AG04450 (cell line): ENCODE measurements around the gene MNAT1. TPM values are rescaled to one million over a fixed set of nuclear protein-coding genes. Genes with fewer than 3 reads are reported as not detected.

Source experiments
- CTCF ChIA-PET: fragments of 300-600, 350-600 bp; formaldehyde crosslinking; extraction: SDS; loops from one replicate; lab custom pipeline; 2022; ENCODE audit warnings: antibody characterized with exemption, inconsistent platforms; lab: Charles Lee
- POLR2A ChIA-PET: fragments of 350-600 bp; formaldehyde crosslinking; extraction: SDS; loops from one replicate; lab custom pipeline; 2021; ENCODE audit warnings: antibody characterized with exemption, inconsistent platforms; lab: Yijun Ruan, JAX
- DNase-seq: peaks from one replicate; pipeline ENCODE4 v3.0.0-alpha.2; 2011; ENCODE audit warnings: low read depth, low spot score
- H3K27ac ChIP-seq: one replicate; pipeline ENCODE4 v1.5.1; 2012; ENCODE audit warnings: low read depth, low read length, control low read depth
- H3K27me3 ChIP-seq: one replicate; pipeline ENCODE4 v1.6.0; 2012; ENCODE audit warnings: low read length; ENCODE audit not compliant: control insufficient read depth, insufficient read depth
- H3K4me3 ChIP-seq: 2 replicates; pipeline ENCODE4 v1.5.1; 2011; ENCODE audit warnings: mild to moderate bottlenecking, low read depth, low read length, control low read depth
- H3K9me3 ChIP-seq: 2 replicates; pipeline ENCODE4 v1.5.1; 2012; ENCODE audit warnings: low read length; ENCODE audit not compliant: control insufficient read depth, insufficient read depth
- polyA plus RNA-seq: library from polyadenylated mRNA; depleted of rRNA; stranded (reverse); fragments of >200 nt; gene quantifications from 2 replicates; pipeline ENCODE4 v1.2.3, GENCODE V29; 2011
- TF ChIP-seq, protein P1 (sequence below): IDR thresholded peaks from 2 replicates; pipeline ENCODE4 v1.5.1; 2011; ENCODE audit warnings: low read depth, low read length, control low read depth, inconsistent platforms

MNAT1 gene
- polyA plus RNA-seq, 1 experiment = 69.3 TPM

DNA sequence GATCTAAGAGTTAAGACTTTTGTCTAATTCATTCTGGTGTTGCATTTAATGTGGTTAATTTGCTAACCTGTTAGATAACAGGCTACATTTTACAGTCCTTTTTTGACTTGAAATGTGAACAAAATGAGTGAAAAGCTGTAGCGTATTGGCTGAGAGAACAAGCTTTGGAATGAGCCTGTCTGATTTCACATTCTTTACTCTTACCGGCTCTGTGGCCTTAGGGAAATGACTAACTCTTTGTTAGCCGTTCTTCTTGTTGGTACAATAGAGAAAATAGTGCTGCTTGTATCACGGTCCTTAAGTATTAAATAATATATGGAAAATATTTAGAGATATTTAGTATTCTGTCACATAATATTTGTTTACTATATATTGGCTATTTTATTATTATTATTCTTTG is 1.9 kb downstream of the MNAT1 start:
- H3K27ac ChIP-seq = no peak overlapping the region
- H3K4me3 ChIP-seq = peak overlapping the region; percentile 91
- ChIA-PET POLR2A (no interaction called here), CTCF (no interaction called here)
- TF ChIP-seq, protein P1, sequence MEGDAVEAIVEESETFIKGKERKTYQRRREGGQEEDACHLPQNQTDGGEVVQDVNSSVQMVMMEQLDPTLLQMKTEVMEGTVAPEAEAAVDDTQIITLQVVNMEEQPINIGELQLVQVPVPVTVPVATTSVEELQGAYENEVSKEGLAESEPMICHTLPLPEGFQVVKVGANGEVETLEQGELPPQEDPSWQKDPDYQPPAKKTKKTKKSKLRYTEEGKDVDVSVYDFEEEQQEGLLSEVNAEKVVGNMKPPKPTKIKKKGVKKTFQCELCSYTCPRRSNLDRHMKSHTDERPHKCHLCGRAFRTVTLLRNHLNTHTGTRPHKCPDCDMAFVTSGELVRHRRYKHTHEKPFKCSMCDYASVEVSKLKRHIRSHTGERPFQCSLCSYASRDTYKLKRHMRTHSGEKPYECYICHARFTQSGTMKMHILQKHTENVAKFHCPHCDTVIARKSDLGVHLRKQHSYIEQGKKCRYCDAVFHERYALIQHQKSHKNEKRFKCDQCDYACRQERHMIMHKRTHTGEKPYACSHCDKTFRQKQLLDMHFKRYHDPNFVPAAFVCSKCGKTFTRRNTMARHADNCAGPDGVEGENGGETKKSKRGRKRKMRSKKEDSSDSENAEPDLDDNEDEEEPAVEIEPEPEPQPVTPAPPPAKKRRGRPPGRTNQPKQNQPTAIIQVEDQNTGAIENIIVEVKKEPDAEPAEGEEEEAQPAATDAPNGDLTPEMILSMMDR = no peak
- no peak for DNase-seq
- no peaks in the 10 kb centered on the region for H3K27me3 ChIP-seq
- H3K9me3 ChIP-seq = no peaks in the 10 kb centered on the region

DNA sequence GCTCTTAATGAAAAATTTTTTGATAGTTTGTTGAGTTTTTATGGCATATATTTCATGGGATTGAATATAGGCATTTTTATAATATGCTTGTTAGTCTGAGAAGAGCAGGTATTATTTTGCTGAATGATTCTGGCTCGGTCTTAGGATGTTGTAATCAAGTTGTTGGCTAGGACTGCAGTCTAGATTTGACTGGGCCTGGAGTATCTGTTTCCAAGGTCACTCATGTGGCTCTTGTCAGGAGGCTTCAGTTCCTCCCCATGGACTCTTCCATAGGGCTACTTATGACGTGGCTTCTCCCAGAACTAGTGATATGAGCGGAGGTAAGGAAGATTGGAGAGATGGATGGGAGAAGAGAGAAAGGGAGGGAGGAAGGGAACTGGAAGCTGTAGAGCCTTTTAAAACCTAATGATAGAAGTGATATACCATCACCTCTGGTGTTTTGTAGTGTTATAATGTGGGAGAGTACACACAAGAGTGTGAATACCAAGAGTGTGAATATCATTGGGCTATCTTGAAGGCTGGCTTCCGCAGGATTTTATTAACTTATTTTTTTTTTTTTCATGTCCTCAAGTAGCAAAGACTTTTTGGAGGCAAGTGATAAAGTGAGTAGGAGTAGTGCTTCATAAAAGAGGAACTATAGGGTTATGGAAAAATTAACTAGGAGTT is 4.4 kb downstream of the MNAT1 start:
- Histone ChIP-seq H3K9me3 (peaks cover under 1% of the 10 kb centered on the region; the same call in 1 of the 2 replicates), H3K27me3 (no peaks in the 10 kb centered on the region), H3K4me3 (no peak overlapping the region), H3K27ac (no peak overlapping the region)
- ChIA-PET POLR2A (no interaction called here), CTCF (no interaction called here)
- TF ChIP-seq, protein P1 = no peak
- DNase-seq = no peak

DNA sequence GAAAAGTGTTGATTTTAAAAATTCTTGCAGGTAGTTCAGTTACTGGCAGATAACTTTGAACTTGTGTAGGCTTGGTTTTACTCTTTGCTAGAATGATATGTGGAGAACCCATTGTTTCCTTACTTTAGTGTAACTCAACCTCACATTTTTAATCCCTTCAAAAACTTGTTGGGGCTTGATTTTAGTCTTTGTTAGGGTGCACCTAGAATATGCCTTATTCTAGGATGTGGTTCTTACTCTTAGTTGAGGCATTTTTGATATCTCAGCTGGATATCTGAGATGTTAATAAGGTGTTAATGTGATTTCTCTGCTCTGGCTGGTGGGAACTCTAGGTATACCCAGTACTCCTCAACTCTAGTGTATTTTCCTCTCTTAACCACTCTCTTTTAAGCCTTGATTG is 10.0 kb downstream of the MNAT1 start:
- ChIA-PET POLR2A (no interaction called here), CTCF (no interaction called here)
- H3K9me3 ChIP-seq = peaks cover 3% of the 10 kb centered on the region; the same call in 1 of the 2 replicates
- no peak overlapping the region for H3K27ac ChIP-seq
- H3K27me3 ChIP-seq = no peaks in the 10 kb centered on the region
- TF ChIP-seq, protein P1 = no peak
- no peak overlapping the region for H3K4me3 ChIP-seq
- DNase-seq = no peak

DNA sequence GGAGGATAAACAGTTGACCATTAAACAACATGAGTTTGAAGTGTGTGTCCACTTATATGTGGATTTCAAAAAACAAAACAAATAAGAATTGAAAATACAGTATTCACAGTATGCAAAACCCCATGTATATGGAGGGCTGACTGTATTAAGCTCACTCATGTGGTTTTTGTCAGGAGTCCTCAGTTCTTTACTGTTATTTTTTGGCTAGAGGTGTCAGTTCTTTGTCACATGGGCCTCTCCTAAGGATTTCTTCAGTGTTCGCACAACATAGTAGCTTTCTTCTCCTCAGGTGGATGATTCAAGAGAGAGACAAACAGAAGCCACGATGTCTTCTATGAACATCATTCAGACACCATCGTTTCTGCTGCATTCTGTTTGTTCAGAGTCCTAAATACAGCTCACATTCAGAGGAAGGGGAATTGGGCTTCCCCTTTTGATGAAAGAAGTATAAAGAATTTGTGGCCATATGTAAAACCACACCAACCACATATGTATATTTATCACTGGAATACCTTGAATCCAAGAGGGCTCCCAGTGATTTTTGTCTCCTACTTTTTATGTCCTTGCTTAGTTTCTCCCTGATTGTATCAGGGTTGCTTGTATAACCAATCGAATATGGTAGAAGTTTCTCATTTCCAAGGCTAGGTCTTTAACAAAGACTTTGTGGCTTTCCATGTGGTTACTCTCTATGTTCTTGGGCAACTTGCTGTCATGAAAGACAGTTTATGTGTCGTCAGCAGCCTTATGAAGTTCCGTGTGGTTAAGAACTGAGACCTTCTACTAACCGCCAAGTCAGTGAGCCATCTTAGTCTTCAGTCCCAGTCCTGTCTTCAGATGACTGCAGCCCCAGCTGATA is 18.9 kb downstream of the MNAT1 start:
- no peak overlapping the region for H3K4me3 ChIP-seq
- TF ChIP-seq, protein P1 = no peak
- H3K27ac ChIP-seq = no peak overlapping the region
- H3K9me3 ChIP-seq = no peaks in the 10 kb centered on the region
- CTCF ChIA-PET = no interaction called here
- no peaks in the 10 kb centered on the region for H3K27me3 ChIP-seq
- DNase-seq = no peak
- POLR2A ChIA-PET = no interaction called here

DNA sequence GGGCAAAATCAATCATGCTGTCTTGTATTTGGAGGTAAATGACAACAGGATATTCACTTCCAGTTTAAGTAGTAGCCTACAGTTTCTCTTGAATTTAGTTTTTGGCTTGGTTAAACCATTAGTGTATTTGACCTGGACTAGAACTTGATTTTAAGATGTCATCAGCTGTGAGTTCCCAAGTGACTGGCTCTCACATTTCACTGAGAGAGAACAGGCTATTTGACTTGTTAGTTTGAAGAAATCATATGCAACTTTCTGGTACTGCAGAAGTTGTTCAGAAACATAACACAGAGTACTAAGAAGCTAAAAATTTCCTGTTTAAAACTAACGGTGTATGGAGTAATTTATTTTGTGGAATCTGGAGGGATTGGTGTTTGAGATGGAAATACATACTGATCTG is 22.3 kb downstream of the MNAT1 start:
- H3K4me3 ChIP-seq = no peak overlapping the region
- CTCF ChIA-PET = interaction anchor here (0.6 kb wide), 1 partner anchor 9 kb away, joined by 3 read pairs; no protein-coding TSS in a partner anchor
- TF ChIP-seq, protein P1 = no peak

More for the DNA sequence above, 22.3 kb downstream of the MNAT1 start:
- Histone ChIP-seq H3K9me3 (no peaks in the 10 kb centered on the region), H3K27me3 (no peaks in the 10 kb centered on the region), H3K27ac (no peak overlapping the region)
- no peak for DNase-seq
- POLR2A ChIA-PET = no interaction called here
